ENCODE results near the gene NOS3. TPM values are rescaled to one million over a fixed set of nuclear protein-coding genes. Genes with fewer than 3 reads are reported as not detected.

Gene NOS3
- total RNA-seq, 1 experiment from 2014 or later = 0.66 TPM

DNA sequence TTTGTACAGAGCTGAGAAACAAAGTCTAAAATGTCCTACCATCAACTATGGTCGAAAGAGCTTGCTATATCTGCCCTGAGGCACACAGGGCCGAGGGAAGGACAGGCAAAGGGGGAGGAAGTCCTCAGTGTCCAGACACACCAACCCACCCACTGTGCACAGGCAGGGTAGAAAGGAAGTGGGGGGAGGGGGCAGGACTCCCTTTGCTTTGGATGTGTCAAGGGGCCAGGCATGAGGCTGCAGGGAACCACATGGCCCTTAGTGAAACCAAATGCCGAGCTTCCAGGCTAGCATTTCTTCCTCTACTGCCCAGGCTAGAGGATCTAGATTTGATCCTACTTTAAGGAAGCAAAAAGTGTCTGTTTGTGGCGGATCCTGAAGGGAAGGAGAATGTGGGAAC is 41.3 kb upstream of the NOS3 start:
- H3K4me2 ChIP-seq (ENCODE audit: low read length) = no peak overlapping the region
- no peak overlapping the region for H3K9ac ChIP-seq (ENCODE audit: low read length)
- TF ChIP-seq, protein P1, sequence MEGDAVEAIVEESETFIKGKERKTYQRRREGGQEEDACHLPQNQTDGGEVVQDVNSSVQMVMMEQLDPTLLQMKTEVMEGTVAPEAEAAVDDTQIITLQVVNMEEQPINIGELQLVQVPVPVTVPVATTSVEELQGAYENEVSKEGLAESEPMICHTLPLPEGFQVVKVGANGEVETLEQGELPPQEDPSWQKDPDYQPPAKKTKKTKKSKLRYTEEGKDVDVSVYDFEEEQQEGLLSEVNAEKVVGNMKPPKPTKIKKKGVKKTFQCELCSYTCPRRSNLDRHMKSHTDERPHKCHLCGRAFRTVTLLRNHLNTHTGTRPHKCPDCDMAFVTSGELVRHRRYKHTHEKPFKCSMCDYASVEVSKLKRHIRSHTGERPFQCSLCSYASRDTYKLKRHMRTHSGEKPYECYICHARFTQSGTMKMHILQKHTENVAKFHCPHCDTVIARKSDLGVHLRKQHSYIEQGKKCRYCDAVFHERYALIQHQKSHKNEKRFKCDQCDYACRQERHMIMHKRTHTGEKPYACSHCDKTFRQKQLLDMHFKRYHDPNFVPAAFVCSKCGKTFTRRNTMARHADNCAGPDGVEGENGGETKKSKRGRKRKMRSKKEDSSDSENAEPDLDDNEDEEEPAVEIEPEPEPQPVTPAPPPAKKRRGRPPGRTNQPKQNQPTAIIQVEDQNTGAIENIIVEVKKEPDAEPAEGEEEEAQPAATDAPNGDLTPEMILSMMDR (conservative IDR thresholded peaks at IDR 0.05; ENCODE audit: low read depth, low read length) = no peak
- no peak for TF ChIP-seq EZH2 (IDR thresholded peaks at IDR 0.05; ENCODE audit: low read length, unreplicated experiment)
- TF ChIP-seq EZH2phosphoT487 (IDR thresholded peaks at IDR 0.05; ENCODE audit: borderline replicate concordance, low read length) = no peak
- no peaks in the 10 kb centered on the region for H3K36me3 ChIP-seq (ENCODE audit: low read depth, low read length)
- no peak overlapping the region for H3K27ac ChIP-seq (ENCODE audit: low read length)
- BruUV-seq (replicated peaks) = no TSS peak
- POLR2A ChIA-PET (ENCODE audit: unreplicated experiment) = no interaction called here
- H3K27me3 ChIP-seq (ENCODE audit: low read length) = no peaks in the 10 kb centered on the region
- no peaks in the 10 kb centered on the region for H3K9me3 ChIP-seq (ENCODE audit: low read length)
- intact Hi-C loops (cut with micrococcal nuclease) = no loop called here
- H2AFZ ChIP-seq (ENCODE audit: low read length) = no peak overlapping the region
- H3K9me2 ChIP-seq (replicated peaks; ENCODE audit: low read length) = no peaks in the 10 kb centered on the region
- H3K4me3 ChIP-seq (ENCODE audit: low read length) = no peak overlapping the region
- H3F3A ChIP-seq (ENCODE audit: low read length, unreplicated experiment) = no peaks in the 10 kb centered on the region
- CTCF ChIA-PET = no interaction called here
- ATAC-seq = no peak
- no peaks in the 10 kb centered on the region for H3K4me1 ChIP-seq (ENCODE audit: insufficient read depth, low read length)
- no peaks in the 10 kb centered on the region for H3K79me2 ChIP-seq (ENCODE audit: low read length)
- DNase-seq = no peak
- H4K20me1 ChIP-seq (ENCODE audit: low read length) = no peaks in the 10 kb centered on the region

DNA sequence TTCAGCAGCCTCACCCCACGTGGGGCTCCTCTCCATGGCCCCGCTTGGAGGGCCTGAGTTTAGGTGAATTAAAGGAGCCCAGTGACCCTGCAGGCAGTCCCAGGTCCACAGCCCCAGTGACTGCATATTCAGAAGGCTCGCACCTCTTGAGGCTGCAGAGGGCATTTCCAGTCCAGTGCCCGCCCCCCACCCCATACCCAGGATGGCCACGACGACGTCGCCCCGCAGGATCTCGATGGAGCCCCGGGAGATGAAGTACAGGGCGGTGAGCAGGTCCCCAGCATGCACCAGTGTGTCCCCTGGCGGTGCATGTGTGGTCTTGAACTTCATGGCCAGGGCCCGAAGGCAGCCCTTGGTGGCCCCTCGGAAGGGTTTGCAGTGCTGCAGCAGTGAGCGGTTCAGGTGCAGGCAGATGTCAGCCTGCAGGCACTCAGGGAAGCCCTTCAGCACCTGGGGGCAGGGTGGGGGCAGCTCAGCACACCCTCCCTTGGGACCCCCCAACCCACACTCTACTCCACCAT is 40.8 kb upstream of the NOS3 start:
- H3K9me3 ChIP-seq (ENCODE audit: low read length) = no peaks in the 10 kb centered on the region
- H3K4me3 ChIP-seq (ENCODE audit: low read length) = no peak overlapping the region
- H3K4me2 ChIP-seq (ENCODE audit: low read length) = no peak overlapping the region
- no peaks in the 10 kb centered on the region for H3K4me1 ChIP-seq (ENCODE audit: insufficient read depth, low read length)
- H3F3A ChIP-seq (ENCODE audit: low read length, unreplicated experiment) = no peaks in the 10 kb centered on the region
- H3K79me2 ChIP-seq (ENCODE audit: low read length) = no peaks in the 10 kb centered on the region
- no peak for ATAC-seq
- H4K20me1 ChIP-seq (ENCODE audit: low read length) = no peaks in the 10 kb centered on the region
- no peaks in the 10 kb centered on the region for H3K36me3 ChIP-seq (ENCODE audit: low read depth, low read length)
- TF ChIP-seq, protein P1 (conservative IDR thresholded peaks at IDR 0.05; ENCODE audit: low read depth, low read length) = no peak
- TF ChIP-seq EZH2phosphoT487 (IDR thresholded peaks at IDR 0.05; ENCODE audit: borderline replicate concordance, low read length) (no peak), EZH2 (IDR thresholded peaks at IDR 0.05; ENCODE audit: low read length, unreplicated experiment) (no peak)
- no peak overlapping the region for H3K9ac ChIP-seq (ENCODE audit: low read length)
- CTCF ChIA-PET = no interaction called here
- no peak for DNase-seq
- H2AFZ ChIP-seq (ENCODE audit: low read length) = no peak overlapping the region
- H3K27me3 ChIP-seq (ENCODE audit: low read length) = no peaks in the 10 kb centered on the region
- BruUV-seq (replicated peaks) = no TSS peak
- POLR2A ChIA-PET (ENCODE audit: unreplicated experiment) = no interaction called here
- H3K9me2 ChIP-seq (replicated peaks; ENCODE audit: low read length) = no peaks in the 10 kb centered on the region
- no peak overlapping the region for H3K27ac ChIP-seq (ENCODE audit: low read length)
- intact Hi-C loops (cut with micrococcal nuclease) = no loop called here

DNA sequence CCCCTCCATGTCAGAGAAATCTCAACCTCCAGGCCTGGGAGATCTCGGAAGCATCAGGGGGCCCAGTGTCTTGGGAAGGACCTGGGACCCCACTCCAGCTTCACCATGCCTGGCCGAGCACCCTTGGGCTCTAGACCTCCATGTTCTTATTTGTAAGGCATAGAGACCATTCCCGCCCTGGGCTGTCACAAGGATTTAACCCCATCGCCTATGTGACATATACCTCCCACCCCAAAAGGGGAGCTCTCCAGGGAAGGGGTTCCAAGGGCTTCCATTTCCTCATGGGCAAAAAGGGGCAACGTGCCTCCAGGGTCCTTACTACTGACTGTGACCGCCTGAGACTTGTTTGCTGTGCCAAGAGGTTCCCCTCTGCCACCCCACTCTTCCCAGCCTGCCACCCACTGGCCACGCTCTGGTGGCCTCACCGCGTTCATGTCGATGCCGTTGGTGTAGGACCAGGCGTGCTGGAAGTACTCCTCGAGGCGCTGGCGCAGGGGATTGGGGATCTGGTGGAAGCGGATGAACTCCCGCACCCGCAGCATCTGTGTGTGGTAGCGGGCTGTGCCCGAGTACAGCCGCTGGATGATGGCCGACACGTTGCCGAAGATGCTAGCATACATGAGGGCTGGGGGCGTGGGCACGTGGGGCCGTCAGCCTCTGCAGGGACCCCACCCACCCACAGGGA is 40.2 kb upstream of the NOS3 start:
- no peaks in the 10 kb centered on the region for H4K20me1 ChIP-seq (ENCODE audit: low read length)
- no peak overlapping the region for H3K4me3 ChIP-seq (ENCODE audit: low read length)
- H3K9me3 ChIP-seq (ENCODE audit: low read length) = no peaks in the 10 kb centered on the region
- no peaks in the 10 kb centered on the region for H3F3A ChIP-seq (ENCODE audit: low read length, unreplicated experiment)
- ChIA-PET CTCF (no interaction called here), POLR2A (ENCODE audit: unreplicated experiment) (no interaction called here)
- intact Hi-C loops (cut with micrococcal nuclease) = no loop called here
- DNase-seq = no peak
- no peak overlapping the region for H2AFZ ChIP-seq (ENCODE audit: low read length)
- H3K27me3 ChIP-seq (ENCODE audit: low read length) = no peaks in the 10 kb centered on the region
- no peak overlapping the region for H3K27ac ChIP-seq (ENCODE audit: low read length)
- no peaks in the 10 kb centered on the region for H3K4me1 ChIP-seq (ENCODE audit: insufficient read depth, low read length)
- no TSS peak for BruUV-seq (replicated peaks)
- TF ChIP-seq EZH2phosphoT487 (IDR thresholded peaks at IDR 0.05; ENCODE audit: borderline replicate concordance, low read length) = no peak
- no peak for TF ChIP-seq EZH2 (IDR thresholded peaks at IDR 0.05; ENCODE audit: low read length, unreplicated experiment)
- TF ChIP-seq, protein P1 (conservative IDR thresholded peaks at IDR 0.05; ENCODE audit: low read depth, low read length) = no peak
- no peak overlapping the region for H3K9ac ChIP-seq (ENCODE audit: low read length)
- no peak overlapping the region for H3K4me2 ChIP-seq (ENCODE audit: low read length)
- H3K9me2 ChIP-seq (replicated peaks; ENCODE audit: low read length) = no peaks in the 10 kb centered on the region
- no peaks in the 10 kb centered on the region for H3K36me3 ChIP-seq (ENCODE audit: low read depth, low read length)
- no peaks in the 10 kb centered on the region for H3K79me2 ChIP-seq (ENCODE audit: low read length)
- no peak for ATAC-seq
